ENCODE measurements around the gene MTHFD1.
A peak's percentile ranks its signal among the peaks of the same experiment; 100 is the strongest.
"Not testable (repeated sequence)": the region's sequence is repeated elsewhere in the genome, so short reads cannot be mapped to it uniquely, and the experiment has no call there.

The MTHFD1 gene
- 40.7 to 81.8 reads per million in 2 experiments for total RNA-seq

DNA sequence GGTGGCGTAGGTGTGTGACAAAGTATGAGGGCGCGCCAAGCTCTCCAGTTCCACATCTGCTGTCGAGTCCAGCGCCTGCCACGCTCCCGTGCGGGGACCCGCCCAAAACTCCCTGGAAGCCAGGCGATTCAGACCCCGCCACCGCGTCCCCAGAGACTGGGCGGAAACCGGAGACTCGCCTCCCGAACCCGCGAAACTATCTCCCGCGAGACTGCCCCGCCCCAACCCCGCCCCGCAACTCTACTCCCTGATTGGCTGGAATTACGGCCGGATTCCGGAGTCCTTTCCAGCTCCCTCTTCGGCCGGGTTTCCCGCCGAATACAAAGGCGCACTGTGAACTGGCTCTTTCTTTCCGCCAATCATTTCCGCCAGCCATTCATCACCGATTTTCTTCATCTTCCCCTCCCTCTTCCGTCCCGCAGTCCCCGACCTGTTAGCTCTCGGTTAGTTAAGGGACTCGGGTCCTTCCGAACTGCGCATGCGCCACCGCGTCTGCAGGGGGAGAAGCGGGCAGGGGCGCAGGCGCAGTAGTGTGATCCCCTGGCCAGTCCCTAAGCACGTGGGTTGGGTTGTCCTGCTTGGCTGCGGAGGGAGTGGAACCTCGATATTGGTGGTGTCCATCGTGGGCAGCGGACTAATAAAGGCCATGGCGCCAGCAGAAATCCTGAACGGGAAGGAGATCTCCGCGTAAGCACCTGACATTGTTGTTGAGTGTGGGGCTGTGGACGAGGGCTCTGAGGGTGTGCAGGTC, at the start of gene MTHFD1:
TSS of gene MTHFD1 (plus strand) at position 572 of the 751 bp plus-strand sequence. CDS start at position 647, 75 bp downstream.
- DNase-seq (ENCODE audit: low read depth) = peak; percentile 94

GRCh38 chr14:64338616-64339316, 49.4 kb upstream of the MTHFD1 start:
- DNase-seq (ENCODE audit: low read depth) = peak; percentile 68

GRCh38 chr14:64340560-64341196, 47.5 kb upstream of the MTHFD1 start:
- DNase-seq (ENCODE audit: low read depth) = no peak

- DNase-seq (ENCODE audit: low read depth) = no peak
These were observed 40.4 kb upstream of the MTHFD1 start for GRCh38 chr14:64347748-64348147.

GRCh38 chr14:64349741-64350490, 38.2 kb upstream of the MTHFD1 start:
- no peak for DNase-seq (ENCODE audit: low read depth)

GRCh38 chr14:64363265-64363846, 24.8 kb upstream of the MTHFD1 start:
- DNase-seq (ENCODE audit: low read depth) = no peak

- DNase-seq (ENCODE audit: low read depth) = no peak
These were observed 23.2 kb upstream of the MTHFD1 start for GRCh38 chr14:64364907-64365306.

GRCh38 chr14:64365358-64365889, 22.7 kb upstream of the MTHFD1 start:
- DNase-seq (ENCODE audit: low read depth) = not testable (repeated sequence)

DNA sequence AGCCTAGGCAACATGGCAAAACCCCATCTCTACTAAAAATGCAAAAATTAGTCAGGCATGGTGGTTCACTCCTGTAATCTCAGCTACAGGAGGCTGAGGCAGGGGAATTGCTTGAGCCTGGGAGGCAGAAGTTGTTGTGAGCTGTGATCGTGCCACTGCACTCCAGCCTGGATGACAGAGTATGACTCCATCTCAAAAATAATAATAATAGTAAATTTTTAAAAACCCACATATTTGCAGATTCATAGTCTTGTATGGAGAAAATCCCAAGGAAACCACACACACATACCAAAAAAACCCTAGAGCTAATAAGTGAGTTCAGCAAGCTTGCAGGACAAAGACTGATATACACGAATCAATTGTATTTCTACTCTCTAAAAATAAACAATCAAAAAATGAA, 19.0 kb upstream of the MTHFD1 start:
- DNase-seq (ENCODE audit: low read depth) = no peak

DNA sequence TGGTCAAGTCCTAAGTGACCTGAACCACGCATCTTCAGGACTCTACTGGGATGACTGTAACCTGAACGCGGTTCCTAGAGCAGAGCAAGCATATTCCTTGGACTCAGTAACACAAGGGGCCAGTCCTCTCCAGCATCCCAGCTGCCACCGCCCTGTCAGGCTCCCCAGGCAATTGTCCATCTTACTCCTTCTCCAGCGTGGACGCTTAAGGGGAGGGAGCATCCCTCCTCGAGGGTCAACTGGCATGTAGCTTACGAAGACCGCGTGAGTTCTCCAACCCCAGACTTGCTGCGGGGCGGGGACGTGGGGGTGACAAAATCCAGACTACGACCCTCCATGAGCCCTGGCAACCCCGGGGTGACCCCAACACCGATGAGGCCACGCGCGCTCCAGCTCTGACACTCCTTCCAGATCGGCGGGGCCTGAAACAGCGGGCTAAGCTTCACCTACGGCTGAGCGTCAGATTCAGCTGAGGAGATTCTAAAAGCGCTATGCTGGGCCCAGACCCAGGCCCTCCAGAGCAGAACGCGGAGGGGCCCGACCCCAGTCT, 846 bp upstream of the MTHFD1 start:
- DNase-seq (ENCODE audit: low read depth) = no peak

- DNase-seq (ENCODE audit: low read depth) = no peak
These were observed 556 bp downstream of the MTHFD1 start for GRCh38 chr14:64388533-64389285.

DNA sequence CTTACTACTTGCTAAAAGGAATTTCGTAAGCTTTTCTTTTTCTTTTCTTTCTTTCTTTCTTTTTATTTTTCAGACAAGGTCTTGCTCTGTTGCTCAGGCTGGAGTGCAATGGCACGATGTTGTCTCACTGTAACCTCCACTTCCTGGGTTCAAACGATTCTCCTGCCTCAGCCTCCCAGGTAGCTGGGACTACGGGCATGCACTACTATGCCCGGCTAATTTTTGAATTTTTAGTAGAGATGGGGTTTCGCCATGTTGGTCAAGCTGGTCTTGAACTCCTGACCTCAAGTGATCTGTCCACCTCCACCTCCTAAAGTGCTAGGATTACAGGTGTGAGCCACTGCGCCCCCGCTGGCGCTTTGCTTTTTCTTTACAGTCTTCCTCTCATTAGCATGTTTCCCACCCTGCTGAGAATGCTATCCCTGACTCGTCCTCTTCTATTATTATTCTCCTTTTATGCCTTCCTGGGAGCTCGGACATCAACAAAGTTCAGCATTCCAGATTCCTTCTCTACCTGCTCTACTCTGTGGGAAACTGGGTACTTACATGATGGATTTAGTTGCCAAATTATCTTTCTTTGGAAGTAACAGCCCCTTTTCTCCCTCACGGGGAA, 3.1 kb downstream of the MTHFD1 start:
- no peak for DNase-seq (ENCODE audit: low read depth)

DNA sequence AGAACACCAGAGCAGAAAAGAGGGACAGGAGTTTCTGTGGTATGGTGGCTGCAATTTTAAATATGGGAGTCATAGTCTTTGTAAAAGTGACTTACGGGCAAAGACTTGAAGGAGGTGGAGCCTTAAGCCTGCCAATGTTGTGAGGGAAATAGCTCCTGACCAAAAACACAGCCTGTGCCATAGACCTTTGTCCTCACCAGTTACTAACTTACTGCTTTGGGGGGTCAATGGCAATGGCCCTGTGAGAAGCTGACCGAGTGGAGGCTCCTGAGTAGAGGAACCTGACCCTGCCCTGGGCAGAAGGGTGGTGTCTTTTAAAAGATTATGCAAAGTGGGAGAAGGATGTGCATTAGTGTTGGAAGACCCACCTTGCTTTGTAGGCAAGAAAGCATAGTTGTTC, 3.8 kb downstream of the MTHFD1 start:
- DNase-seq (ENCODE audit: low read depth) = no peak

DNA sequence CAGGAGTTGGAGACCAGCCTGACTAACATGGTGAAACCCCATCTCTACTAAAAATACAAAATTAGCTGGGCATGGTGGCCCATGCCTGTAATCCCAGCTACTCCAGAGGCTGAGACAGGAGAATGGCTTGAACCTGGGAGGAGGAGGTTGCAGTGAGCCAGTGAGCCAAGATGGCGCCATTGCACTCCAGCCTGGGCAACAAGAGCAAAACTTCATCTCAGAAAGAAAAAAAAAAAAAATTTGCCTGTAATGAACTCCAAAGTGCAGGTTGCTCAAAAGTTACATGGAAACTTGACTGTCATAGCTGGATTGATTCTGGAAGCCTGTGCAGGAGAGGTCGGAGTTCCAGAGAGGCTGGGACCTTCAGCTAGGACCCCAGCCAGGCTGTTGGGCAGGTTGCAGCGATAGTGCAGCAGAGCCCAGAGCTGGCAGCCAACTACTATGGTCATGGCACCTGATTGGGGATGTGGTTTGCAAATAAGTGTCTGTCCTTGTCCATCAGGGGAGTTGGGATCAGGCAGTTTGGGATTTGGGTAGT, 5.1 kb downstream of the MTHFD1 start:
- DNase-seq (ENCODE audit: low read depth) = not testable (repeated sequence)

GRCh38 chr14:64394423-64394822, 6.3 kb downstream of the MTHFD1 start:
- DNase-seq (ENCODE audit: low read depth) = no peak

- DNase-seq (ENCODE audit: low read depth) = no peak
These were observed 7.0 kb downstream of the MTHFD1 start for GRCh38 chr14:64394977-64395633.

GRCh38 chr14:64400829-64401459, 12.8 kb downstream of the MTHFD1 start:
- DNase-seq (ENCODE audit: low read depth) = no peak

DNA sequence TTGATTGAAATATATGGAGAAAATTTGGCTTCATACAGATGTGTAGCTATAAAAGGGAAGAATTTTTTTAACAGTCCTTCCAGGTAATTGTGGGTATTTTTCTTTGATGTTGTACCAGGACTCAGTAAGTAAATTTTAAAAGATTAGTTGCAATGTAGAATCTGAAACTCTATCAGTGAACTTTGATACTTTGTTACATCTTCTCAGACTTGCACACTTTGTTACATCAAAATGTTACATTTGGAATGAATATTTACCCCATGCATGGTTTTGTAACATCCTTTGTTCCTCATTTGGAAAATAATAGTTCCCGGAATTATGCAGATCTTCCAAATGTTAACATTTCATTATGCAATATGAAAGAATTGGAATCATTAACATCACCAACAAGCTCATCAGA, 13.8 kb downstream of the MTHFD1 start:
- DNase-seq (ENCODE audit: low read depth) = no peak

- no peak for DNase-seq (ENCODE audit: low read depth)
These were observed 17.1 kb downstream of the MTHFD1 start for GRCh38 chr14:64405295-64405694.
